Osteocyte (in vitro differentiated cells): ENCODE data around the gene UXS1. TPM values are rescaled to one million over a fixed set of nuclear protein-coding genes. Genes with fewer than 3 reads are reported as not detected.

Experiments
- DNase-seq: peaks from one replicate; pipeline ENCODE4 v3.0.0; 2021; ENCODE audit warnings: mixed read lengths; ENCODE audit not compliant: unreplicated experiment; ENCODE audit errors: extremely low spot score
- H3K27ac Mint-ChIP-seq: one replicate; pipeline ENCODE4 v1.8.0; 2021; ENCODE audit warnings: mild to moderate bottlenecking, mixed read lengths; ENCODE audit not compliant: unreplicated experiment
- H3K27me3 Mint-ChIP-seq: one replicate; pipeline ENCODE4 v1.8.0; 2021; ENCODE audit warnings: mixed read lengths; ENCODE audit not compliant: unreplicated experiment
- H3K36me3 Mint-ChIP-seq: one replicate; pipeline ENCODE4 v1.8.0; 2021; ENCODE audit warnings: mixed read lengths; ENCODE audit not compliant: unreplicated experiment
- H3K4me1 Mint-ChIP-seq: one replicate; pipeline ENCODE4 v1.8.0; 2021; ENCODE audit warnings: mixed read lengths; ENCODE audit not compliant: unreplicated experiment
- H3K4me3 Mint-ChIP-seq: one replicate; pipeline ENCODE4 v1.8.0; 2021; ENCODE audit warnings: mild to moderate bottlenecking, moderate library complexity, mixed read lengths; ENCODE audit not compliant: unreplicated experiment
- H3K9me3 Mint-ChIP-seq: one replicate; pipeline ENCODE4 v1.8.0; 2021; ENCODE audit warnings: mixed read lengths; ENCODE audit not compliant: unreplicated experiment
- CTCF ChIP-seq: fragments of 200-600 bp; sonication (generic); IDR thresholded peaks from 2 replicates; pipeline ENCODE4 v1.5.0; 2021; ENCODE audit warnings: antibody characterized with exemption, mild to moderate bottlenecking, moderate library complexity
- total RNA-seq: library from RNA; stranded (reverse); gene quantifications from 2 replicates; pipeline ENCODE4 v1.2.1, GENCODE V29; 2021

Gene UXS1
- total RNA-seq, 1 donor from 2014 or later = 23.2 TPM

DNA sequence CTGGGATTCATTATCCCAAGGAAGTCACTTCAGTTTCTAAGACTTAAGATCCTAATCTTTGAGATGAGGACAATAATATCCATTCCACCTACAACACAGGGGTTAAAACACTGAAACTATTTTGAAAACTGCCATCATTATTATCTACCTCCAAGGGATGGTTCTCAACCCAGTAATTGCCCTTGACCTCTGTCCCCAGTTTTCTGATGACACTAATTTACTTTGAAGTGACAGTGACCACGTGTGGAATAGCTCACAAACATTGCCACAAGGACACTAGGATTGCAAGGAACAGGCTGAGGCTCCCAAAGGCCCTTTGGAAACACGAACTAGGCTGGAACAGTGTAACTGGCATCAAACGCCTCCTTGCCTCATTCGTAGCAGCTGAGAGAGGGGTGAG, 78.4 kb downstream of the UXS1 start:
- no peak for DNase-seq
- no peak overlapping the region for H3K27ac Mint-ChIP-seq
- TF ChIP-seq CTCF = no peak

GRCh38 chr2:106115250-106115649, 78.9 kb downstream of the UXS1 start:
- Mint-ChIP-seq H3K9me3 (no peaks in the 10 kb centered on the region), H3K4me3 (no peak overlapping the region), H3K36me3 (peaks cover 11% of the 10 kb centered on the region), H3K27me3 (no peaks in the 10 kb centered on the region), H3K27ac (peak overlapping the region; percentile 44), H3K4me1 (peaks cover 11% of the 10 kb centered on the region)
- no peak for DNase-seq
- TF ChIP-seq CTCF = no peak

More for the DNA sequence above, 78.4 kb downstream of the UXS1 start:
- Mint-ChIP-seq H3K36me3 (peaks cover 10% of the 10 kb centered on the region), H3K27me3 (no peaks in the 10 kb centered on the region), H3K4me3 (no peak overlapping the region), H3K9me3 (no peaks in the 10 kb centered on the region), H3K4me1 (peaks cover 11% of the 10 kb centered on the region)

DNA sequence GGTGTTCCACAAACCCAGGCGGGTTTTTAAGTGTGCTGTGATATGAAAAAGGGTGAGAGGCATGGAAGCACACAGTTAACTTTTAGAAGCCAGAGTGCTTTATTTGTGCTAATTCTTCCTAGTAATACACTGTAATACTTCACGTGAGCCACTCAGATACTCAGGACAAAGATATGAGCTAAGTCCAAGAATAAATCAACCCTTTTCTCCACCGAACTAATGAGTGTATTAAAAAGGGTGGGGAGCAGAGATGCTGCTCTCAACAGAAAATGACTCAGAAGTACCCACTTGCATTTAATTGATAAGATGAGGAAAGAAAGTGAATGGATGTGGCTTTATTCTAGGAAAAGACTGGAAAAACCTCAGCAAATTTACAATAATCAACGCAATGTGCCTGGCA, 79.9 kb downstream of the UXS1 start:
- no peak for DNase-seq
- Mint-ChIP-seq H3K27ac (no peak overlapping the region), H3K4me3 (no peak overlapping the region), H3K36me3 (peaks cover 11% of the 10 kb centered on the region), H3K27me3 (no peaks in the 10 kb centered on the region), H3K9me3 (no peaks in the 10 kb centered on the region), H3K4me1 (peaks cover 11% of the 10 kb centered on the region)
- TF ChIP-seq CTCF = no peak

- H3K27me3 Mint-ChIP-seq = no peaks in the 10 kb centered on the region
- H3K4me1 Mint-ChIP-seq = peaks cover 11% of the 10 kb centered on the region
- peaks cover 11% of the 10 kb centered on the region for H3K36me3 Mint-ChIP-seq
- H3K27ac Mint-ChIP-seq = no peak overlapping the region
- no peak for TF ChIP-seq CTCF
- no peaks in the 10 kb centered on the region for H3K9me3 Mint-ChIP-seq
- no peak overlapping the region for H3K4me3 Mint-ChIP-seq
- DNase-seq = no peak
Observed at GRCh38 chr2:106113361-106113966, 80.6 kb downstream of the UXS1 start.

DNA sequence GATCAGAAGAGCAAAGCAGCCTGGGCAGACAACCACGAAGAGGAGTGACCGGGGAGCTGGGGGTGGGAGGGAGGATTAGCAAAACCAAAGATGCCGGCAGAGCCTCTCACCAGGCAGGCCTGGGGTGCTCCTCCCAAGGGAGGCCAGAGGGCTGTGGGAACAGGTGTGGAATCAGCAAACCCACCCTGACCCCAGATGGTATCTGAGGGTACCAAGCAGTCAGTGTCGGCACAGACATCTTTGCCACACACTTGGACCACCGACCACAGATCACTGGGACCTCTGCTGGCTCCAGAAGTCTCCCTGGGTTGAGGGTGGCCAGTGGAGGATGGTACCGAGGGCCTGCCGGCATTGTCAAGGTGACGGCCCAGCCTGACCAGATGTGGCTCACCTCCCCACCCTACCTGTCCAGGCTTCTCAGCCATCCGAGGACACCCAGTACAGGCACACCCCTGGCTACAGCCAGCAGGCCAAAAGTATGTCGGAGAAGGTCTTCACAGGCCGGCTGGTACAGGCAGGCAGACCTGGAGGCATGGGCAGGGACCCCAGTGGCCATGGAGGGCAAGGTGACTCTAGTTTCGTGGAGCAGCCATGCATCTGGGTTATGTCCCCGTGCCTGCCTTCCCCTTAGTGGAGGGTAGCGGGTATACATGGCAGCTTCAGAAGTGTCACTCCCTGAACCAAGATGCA, 82.1 kb downstream of the UXS1 start:
- H3K4me1 Mint-ChIP-seq = peaks cover 11% of the 10 kb centered on the region
- no peak overlapping the region for H3K27ac Mint-ChIP-seq
- peak; percentile 81 for DNase-seq
- H3K27me3 Mint-ChIP-seq = no peaks in the 10 kb centered on the region
- H3K9me3 Mint-ChIP-seq = no peaks in the 10 kb centered on the region
- no peak for TF ChIP-seq CTCF
- peaks cover 9% of the 10 kb centered on the region for H3K36me3 Mint-ChIP-seq
- no peak overlapping the region for H3K4me3 Mint-ChIP-seq
